Fibroblast of skin of right biceps (primary cell): ENCODE results near the gene WDHD1.
"Not testable (repeated sequence)": the region's sequence is repeated elsewhere in the genome, so short reads cannot be mapped to it uniquely, and the experiment has no call there.

Experiments
- DNase-seq: peaks from one replicate; pipeline ENCODE4 v3.0.0-alpha.2; 2013

WDHD1 gene

GRCh38 chr14:55026793-55027561 lies at the start of gene WDHD1, which contains the start of gene SOCS4:
WDHD1 (minus strand) TSS chr14:55027099; CDS start chr14:55026787, 312 bp downstream.
SOCS4 (plus strand) TSS chr14:55027236; CDS start chr14:55043042, 15,806 bp downstream.
- DNase-seq = peak; percentile 93

- DNase-seq = peak; percentile 55
Measured at GRCh38 chr14:55075628-55076175, 48.8 kb upstream of the WDHD1 start.

- peak; percentile 36 for DNase-seq
Measured at GRCh38 chr14:55074662-55075061, 47.8 kb upstream of the WDHD1 start.

GRCh38 chr14:55073856-55074255 lies 47.0 kb upstream of the WDHD1 start:
- DNase-seq = peak; percentile 84

- DNase-seq = peak; percentile 89
Measured at GRCh38 chr14:55071870-55072640, 45.2 kb upstream of the WDHD1 start.

DNA sequence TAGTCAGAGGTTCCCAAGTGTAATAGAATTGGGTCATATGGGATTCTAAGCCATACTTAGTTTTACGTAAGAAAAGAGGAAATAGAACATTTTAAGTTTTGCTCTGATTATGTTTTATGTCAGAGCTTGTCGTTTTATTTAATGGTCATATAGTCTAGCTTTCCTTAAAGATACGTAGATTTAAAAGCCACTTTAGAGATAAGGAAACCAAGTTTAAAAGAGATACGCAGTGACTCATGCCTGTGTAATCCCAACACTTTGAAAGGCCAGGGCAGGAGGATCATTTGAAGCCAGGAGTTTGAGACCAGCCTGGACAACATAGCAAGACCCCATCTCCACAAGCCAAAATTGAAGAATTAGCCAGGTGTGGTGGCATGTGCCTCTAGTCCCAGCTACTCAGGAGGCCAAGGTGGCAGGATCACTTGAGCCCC lies 44.1 kb upstream of the WDHD1 start:
- DNase-seq = peak; percentile 41

DNA sequence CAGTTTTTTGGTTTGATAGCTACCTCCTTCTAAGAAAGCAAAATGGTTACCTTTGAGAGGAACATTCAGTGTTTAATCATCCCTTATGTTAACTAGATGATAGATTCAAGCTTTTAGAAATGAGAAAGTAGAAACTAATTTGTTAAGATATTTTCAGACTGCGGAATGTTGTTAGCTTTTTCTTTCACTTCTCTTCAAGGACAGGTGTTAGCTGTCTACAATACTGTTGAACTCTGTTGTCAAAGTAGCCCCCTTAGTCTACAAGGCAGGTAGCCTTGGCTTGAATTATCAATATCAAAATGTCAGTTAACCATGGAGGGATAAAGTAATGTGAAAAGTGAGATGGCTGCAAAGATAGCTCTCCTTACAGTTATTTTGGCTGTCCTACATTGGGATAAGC lies 39.3 kb upstream of the WDHD1 start:
- DNase-seq = no peak

GRCh38 chr14:55065411-55065810 lies 38.5 kb upstream of the WDHD1 start:
- DNase-seq = no peak

- DNase-seq = not testable (repeated sequence)
Measured at GRCh38 chr14:55064896-55065295, 38.0 kb upstream of the WDHD1 start.

DNA sequence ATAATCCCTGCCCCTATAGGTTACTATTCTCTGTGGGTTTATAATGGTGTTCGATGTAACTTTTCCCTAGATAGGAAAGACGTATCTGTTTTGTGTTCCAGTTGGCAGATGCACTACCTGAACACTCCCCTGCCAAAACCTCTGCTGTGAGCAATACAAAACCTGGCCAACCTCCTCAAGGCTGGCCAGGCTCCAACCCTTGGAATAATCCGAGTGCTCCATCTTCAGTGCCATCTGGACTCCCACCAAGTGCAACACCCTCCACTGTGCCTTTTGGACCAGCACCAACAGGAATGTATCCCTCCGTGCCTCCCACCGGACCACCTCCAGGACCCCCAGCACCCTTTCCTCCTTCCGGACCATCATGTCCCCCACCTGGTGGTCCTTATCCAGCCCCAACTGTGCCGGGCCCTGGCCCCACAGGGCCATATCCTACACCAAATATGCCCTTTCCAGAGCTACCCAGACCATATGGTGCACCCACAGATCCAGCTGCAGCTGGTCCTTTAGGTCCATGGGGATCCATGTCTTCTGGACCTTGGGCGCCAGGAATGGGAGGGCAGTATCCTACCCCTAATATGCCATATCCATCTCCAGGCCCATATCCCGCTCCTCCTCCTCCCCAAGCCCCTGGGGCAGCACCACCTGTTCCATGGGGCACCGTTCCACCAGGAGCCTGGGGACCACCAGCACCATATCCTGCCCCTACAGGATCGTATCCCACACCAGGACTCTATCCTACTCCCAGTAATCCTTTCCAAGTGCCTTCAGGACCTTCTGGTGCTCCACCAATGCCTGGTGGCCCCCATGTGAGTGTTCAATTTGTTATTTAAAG lies 35.8 kb upstream of the WDHD1 start:
- DNase-seq = no peak

DNA sequence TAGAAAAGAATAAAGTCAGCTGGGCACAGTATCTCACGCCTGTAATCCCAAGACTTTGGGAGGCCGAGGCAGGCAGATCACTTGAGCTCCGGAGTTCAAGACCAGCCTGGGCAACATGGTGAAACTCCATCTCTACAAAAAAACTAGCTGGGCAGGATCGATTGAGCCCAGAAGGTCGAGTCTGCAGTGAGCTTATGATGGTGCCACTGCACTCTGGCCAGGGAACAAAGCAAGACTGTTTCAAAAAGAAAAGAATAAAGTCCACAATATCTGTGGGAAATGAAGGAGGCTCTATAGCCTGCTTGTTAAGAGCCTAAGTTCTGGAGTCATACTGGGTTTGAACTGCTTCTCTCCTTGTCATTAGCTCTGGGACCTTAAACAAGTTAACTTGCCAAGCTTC lies 32.4 kb upstream of the WDHD1 start:
- DNase-seq = no peak

DNA sequence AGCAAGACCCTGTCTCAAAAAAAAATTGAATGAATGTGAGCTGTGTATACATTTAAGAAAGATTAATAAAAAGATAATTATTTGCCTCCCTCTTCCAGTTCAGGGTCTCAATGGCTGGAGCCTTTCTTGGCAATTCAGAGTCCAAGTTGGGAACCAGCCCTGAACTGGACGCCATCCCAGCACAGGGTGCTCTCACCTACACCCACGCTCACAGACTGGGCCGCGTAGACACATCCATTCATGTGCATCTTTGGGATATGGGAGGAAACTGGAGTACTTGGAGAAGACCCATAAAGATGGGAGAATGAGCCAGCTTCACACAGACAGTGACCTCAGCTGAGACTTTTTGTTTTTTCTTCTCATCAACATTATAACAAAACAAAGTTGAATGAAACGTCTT lies 31.0 kb upstream of the WDHD1 start:
- no peak for DNase-seq

- no peak for DNase-seq
Measured at GRCh38 chr14:55054098-55054497, 27.2 kb upstream of the WDHD1 start.

- DNase-seq = no peak
Measured at GRCh38 chr14:55053500-55053899, 26.6 kb upstream of the WDHD1 start.

DNA sequence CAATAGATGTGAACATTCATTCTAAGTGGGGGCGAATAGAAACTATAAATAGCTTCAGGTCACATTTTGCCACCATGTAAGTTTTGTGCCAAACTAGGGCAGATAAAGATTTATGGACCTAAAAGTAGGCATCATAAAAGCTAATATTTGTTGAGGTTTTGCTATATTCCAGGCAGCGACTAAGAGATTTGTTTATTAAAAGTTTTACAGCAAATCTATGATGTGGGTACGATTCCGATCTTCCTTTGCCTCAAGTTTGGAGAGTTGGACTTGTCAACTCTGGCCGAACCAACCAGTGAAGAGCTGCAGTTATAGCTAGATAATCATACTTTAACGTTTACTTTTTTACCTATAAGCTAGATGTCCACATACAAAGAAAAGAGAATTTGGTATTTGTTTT lies 26.1 kb upstream of the WDHD1 start:
- no peak for DNase-seq

GRCh38 chr14:55052269-55052930 lies 25.5 kb upstream of the WDHD1 start:
- peak; percentile 31 for DNase-seq

DNA sequence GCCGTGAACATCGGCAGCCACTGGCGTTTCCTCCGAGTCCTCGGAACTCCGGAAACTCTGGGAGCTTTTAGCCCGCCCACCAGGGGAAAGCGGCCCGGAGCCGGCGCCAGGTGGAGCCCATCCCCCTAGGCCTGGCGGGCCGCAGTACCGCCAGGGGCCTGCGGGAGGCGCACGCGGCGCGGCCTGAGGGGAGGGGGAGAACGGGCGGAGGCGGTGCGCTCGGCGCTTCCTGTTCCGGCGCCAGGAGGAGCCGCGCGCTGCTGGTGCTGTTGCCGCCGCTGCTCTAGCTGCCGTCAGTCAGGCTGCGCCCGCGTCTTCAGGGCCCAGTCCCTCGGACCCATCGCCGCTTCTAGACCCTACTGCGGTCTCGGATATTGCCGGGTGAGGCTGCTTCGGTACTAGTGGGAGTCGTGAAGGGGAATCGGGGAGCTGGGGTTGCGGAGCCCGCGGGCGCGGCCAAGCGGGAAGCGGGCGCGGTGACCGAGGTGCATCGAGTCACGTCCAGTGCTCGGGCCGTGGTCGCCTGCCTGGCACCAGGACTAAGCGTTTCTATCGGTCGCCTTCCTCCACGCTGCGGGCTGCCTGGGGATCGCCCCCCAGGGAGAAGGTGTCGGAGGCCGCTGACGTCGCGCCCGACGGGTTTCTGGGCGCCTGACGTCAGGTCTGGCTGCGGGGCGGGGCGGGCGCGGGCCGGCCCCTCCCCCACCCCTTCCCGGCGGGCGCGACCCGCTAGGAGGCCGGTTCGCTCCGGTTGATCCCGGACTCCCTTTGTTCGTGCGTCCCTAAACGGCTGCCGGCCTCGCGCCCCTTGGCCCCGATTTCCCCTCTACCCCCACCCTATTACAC lies 24.7 kb upstream of the WDHD1 start, which contains the start of gene MAPK1IP1L:
MAPK1IP1L (plus strand) TSS at position 225 of the 846 bp plus-strand sequence. CDS start 10,037 bp downstream, outside the sequence.
- DNase-seq = peak; percentile 95

GRCh38 chr14:55051165-55051422 lies 24.2 kb upstream of the WDHD1 start:
- DNase-seq = no peak

DNA sequence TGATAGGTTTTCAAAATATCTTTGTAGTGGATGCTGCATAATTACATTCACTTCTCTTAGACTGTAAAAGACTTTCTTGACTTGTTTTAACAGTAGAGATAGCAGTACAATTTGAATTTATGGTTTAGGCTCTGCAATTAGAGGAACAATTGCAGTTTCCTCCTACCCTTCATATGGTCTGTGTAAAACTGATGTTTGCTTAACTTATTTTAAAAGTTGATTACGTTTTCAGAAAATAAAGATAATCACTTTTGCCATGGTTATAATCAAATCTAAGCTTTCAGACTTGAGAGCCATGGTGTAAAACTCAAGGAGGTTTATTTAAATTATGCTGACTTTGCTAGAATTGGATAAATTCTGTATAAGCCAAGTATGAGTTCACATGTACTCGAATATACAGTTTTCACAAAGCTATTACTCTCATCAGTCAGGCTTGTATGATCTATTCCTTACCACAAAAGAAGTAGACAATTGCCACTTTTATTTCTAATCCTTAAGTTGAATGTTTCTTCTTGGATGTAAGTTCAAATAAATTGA lies 22.1 kb upstream of the WDHD1 start:
- no peak for DNase-seq

DNA sequence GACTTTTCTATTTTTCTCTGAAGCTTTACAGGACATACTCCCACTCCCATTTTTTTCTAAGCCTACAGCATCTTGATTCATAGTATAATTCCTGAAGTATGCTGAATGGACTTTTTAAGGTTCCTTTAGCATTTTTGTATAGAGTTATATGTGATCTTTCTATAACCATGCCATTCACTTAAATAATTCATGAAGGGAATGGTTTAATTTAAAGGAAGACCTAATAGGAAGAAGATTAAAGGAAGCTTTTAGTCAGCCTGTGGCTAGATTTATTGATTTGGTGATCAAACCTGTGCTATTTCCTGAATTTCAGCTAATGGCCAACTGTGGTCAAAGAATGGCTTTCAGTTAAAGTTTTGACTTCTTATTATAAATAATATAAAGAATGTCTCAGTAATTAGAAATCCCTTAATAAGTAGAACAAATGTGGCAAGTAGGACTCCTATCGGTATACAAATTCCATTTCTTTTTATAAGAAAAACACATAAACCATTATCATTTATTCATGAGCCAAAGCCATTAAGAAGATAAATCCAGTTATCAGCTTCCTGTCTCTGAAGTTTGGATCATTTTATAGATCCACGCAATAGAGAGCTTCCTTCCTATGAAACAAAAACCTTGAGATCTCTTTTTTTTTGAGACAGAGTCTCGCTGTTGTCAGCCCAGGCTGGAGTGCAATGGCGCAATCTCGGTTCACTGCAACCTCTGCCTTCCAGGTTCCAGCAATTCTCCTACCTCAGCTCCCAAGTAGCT lies 20.6 kb upstream of the WDHD1 start:
- DNase-seq = no peak
